HG02943 (cell line): ENCODE data around the gene MST1R.

Source experiments
- ATAC-seq: cut with Tn5 transposase; IDR thresholded peaks from one replicate; pipeline ENCODE4 v1.9.1; 2021; ENCODE audit warnings: mild to moderate bottlenecking, low read depth, moderate library complexity; ENCODE audit not compliant: unreplicated experiment

Gene MST1R

GRCh38 chr3:49842843-49843517, 60.7 kb downstream of the MST1R start:
- ATAC-seq, result no peak

GRCh38 chr3:49841806-49842205, 61.9 kb downstream of the MST1R start:
- ATAC-seq, result no peak

- ATAC-seq, result no peak
Measured at GRCh38 chr3:49841126-49841696, 62.5 kb downstream of the MST1R start.

GRCh38 chr3:49840388-49840787, 63.3 kb downstream of the MST1R start:
- ATAC-seq, result no peak

- no peak for ATAC-seq
Measured at GRCh38 chr3:49839193-49839809, 64.4 kb downstream of the MST1R start.
